Activated T-cell treated with anti-CD3 and anti-CD28 coated beads, Interleukin-2, amount 50 U/mL, for 48 hours (primary cell): Measurements from ENCODE around the gene OR5M10.
"Not testable (repeated sequence)": the region's sequence is repeated elsewhere in the genome, so short reads cannot be mapped to it uniquely, and the experiment has no call there.

Experiments used
- DNase-seq, 2 experiments: peaks; one replicate each; pipeline ENCODE4 v3.0.0-alpha.2; 2020

Gene OR5M10

DNA sequence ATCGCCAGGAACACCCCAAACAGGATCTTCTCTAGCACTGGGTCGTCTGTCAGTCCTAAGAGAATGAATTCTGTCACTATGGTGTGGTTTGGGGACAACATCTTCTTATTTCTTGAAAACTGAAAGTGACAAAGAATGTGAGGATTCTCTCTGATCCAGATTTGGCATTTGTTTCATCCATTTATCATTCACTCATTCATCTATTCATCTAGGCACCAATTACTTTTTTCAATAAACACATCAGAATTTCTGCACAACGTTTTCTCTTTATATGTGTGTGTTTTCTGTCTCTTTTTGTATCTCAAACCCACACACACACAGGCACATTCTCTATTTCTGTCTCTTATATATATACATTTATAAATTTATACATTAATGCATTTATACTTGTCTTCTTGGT, at the start of gene OR5M10:
TSS of gene OR5M10 (minus strand) at position 101 of the 400 bp plus-strand sequence. CDS start at position 101, 0 bp downstream.
- DNase-seq, result no peak

GRCh38 chr11:56625946-56626345, 48.4 kb upstream of the OR5M10 start:
- no peak for DNase-seq

DNA sequence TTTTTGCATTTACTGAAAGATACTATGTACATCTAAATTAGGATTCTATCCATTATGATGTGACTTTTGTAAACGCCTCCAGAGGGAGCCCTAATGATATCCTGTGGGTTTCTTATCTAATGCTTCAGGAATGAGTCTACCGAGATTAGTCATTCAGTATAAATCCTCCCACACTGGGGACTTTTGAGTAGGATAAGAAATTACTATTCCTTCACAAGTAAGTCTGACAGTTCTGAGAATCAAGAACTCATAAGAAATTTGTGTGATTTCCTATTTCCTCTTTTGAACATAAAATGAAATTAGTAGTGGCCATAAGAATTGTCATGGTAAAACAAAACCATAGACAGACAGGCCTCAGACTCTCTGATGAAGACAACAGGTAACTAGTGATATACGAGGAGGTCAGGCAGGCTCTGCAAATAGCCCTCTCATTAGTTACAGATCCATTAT, 47.2 kb upstream of the OR5M10 start:
- no peak for DNase-seq

- no peak for DNase-seq
Observed at GRCh38 chr11:56611174-56611573, 33.7 kb upstream of the OR5M10 start.

GRCh38 chr11:56592088-56592717, 14.7 kb upstream of the OR5M10 start:
- DNase-seq, result not testable (repeated sequence)

GRCh38 chr11:56558574-56558973, 18.9 kb downstream of the OR5M10 start:
- DNase-seq, result no peak

DNA sequence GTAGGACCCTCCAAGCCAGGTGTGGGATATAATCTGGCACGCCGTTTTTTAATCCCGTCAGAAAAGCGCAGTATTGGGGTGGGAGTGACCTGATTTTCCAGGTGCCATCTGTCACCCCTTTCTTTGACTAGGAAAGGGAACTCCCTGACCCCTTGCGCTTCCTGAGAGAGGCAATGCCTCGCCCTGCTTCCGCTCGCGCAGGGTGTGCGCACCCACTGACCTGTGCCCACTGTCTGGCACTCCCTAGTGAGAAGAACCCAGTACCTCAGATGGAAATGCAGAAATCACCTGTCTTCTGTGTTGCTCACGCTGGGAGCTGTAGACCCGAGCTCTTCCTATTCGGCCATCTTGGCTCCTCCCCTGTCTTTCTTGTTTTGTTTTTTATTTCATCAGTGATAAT, 22.8 kb downstream of the OR5M10 start:
- not testable (repeated sequence) for DNase-seq

GRCh38 chr11:56545531-56545930, 32.0 kb downstream of the OR5M10 start:
- no peak for DNase-seq

DNA sequence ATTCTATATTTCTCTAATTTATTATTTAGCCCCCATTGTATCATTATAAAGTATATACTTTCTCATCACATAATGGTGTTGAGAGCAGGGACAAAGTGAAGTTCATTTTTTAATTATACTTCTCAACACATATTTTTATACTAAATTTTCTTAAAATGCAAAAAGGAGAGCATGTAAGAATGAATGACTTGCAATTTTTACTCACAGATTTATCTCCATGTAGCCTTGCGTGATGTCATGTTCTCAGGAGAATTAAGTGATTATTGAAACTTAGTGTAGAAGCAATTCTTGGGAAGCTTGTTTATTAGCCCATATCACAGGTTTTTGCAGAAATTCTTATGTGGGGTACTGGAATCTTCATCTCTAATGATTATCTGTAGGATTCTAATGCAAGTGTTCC, 33.8 kb downstream of the OR5M10 start:
- DNase-seq, result no peak

DNA sequence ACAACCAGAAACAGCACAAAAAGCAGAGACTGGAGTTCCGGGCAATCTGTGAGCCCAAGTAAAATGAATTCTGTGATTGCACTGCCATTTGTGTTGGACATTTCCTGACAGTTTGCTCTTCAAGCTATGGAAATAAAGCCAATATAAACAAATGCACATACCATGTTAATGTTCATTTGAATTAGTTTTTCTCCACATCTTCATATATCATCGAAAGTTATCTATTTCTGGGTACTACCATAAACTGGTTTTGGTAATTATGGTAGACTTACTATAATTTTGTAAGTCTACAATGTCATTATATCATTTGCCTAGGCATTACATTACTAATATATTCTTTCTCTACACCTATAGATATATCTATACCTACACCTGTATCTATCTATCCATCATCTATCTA, 34.4 kb downstream of the OR5M10 start, which contains the start of gene OR5M11:
TSS of gene OR5M11 (minus strand) at position 101 of the 400 bp plus-strand sequence. CDS start at position 101, 0 bp downstream.
- no peak for DNase-seq

DNA sequence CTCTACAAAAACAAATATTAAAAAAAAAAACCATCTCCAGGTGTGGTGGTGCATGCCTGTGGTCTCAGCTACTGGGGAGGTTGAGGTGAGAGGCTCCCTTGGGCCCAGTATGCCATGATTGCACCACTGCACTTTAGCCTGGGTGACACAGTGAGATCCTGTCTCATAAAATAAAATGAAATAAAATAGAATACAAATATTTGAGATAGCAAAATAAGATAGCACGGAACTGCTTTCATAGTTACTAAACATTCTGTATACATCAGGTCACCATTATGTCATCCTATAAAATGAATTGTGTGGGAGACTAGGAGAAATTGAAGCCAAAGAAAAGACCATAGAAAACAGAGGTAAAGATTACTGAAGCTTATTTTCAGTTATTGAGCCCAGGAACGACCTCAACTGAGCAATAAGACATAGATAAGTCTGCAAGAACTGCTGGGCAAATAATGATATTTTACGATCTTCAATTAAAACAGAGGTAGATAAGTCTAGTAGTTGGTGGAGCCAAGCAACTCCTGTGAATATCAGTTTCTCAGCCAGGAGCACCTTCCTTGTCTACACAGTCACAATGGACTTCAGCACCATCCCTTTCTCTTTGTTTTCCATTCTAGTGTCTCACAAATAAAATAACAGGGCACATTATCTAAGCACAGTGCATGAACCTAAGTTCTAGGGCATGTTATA, 44.3 kb downstream of the OR5M10 start:
- DNase-seq, result no peak

GRCh38 chr11:56531856-56532255, 45.7 kb downstream of the OR5M10 start:
- no peak for DNase-seq
